ENCODE results near the gene GNAT1.

GNAT1 gene

DNA sequence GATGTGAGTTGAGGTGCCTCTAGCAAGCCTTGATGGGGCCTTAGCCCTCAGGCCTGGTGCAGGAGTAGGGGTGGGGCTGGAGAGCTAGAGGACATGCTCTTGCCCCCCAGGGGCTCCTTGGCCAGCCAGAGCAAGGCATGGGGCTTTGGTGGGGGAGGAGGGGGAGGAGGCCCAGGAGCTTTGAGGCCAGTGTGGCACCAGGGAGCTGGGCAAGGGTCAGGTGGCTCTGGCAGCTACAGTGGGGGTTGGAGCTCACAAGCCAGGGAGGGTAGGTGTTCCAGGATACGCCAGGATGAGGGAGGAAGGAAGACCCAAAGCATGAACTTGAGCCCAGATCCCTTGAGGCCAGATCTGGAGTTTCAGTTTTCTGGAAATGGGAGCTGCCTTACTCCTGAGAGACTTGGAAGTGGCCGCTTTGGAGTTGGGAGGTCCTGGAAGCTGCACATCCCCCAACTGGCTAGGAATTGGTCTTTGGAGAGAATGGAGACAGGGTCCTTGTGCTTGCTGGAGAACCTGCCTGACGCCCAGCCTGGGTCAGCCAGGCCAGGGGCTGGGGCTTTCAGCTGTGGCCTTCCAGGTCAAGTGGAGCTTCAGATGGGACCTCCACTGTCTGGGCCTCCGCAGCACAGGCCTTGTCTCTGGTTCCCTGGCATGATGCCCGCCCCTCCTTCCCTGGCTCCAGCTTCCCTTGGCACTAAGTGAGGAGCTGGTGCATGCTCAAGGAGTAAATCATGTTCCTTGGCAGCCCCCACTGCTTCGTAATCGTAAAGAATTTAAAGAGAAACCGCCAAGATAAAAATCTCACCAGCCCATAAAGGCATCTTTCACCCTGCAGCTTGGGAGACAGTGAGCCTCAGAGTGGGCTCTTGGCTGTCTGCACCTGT lies 27.6 kb upstream of the GNAT1 start:
- no peaks in the 10 kb centered on the region for H3K27me3 ChIP-seq (ENCODE audit: insufficient read depth, insufficient read length)
- H3K4me1 ChIP-seq (ENCODE audit: insufficient read depth, insufficient read length), result peaks cover 31% of the 10 kb centered on the region
- no peaks in the 10 kb centered on the region for H3K9me3 ChIP-seq (ENCODE audit: insufficient read depth, low read length)
- DNase-seq (ENCODE audit: low read depth, low spot score), result no peak
- H3K9ac ChIP-seq (ENCODE audit: insufficient read length, low read depth), result no peak overlapping the region
- H3K4me3 ChIP-seq (ENCODE audit: insufficient read length, low read depth), result no peak overlapping the region
- peaks cover 42% of the 10 kb centered on the region for H3K36me3 ChIP-seq (ENCODE audit: insufficient read depth, insufficient read length, low read length)
- TF ChIP-seq ZNF274 (IDR thresholded peaks at IDR 0.05; ENCODE audit: low read depth, low read length), result no peak
- TF ChIP-seq SUZ12 (IDR thresholded peaks at IDR 0.05; ENCODE audit: extremely low read depth, insufficient read depth, insufficient read length), result no peak
- TF ChIP-seq YY1 (IDR thresholded peaks at IDR 0.05; ENCODE audit: insufficient read depth, insufficient read length), result no peak

DNA sequence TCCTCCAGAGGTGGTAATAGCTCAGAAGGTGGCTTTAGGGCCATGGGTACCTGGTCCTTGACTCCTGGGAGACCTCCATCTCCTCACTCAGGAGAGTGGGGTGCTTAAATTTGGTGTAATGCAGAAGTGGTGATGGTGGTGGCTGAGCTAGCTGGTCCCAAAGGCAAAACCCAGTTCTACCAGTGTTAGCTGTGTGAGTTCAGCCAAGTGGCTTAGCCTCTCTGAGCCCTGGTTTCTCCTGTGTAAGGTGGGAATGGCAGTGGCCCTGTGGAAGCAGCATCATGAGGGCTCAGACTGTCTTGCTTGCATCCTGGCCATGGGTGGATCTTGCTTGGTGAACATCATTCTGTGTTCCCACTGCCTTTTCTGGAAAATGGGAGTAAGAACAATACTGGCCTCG lies 26.9 kb upstream of the GNAT1 start:
- no peaks in the 10 kb centered on the region for H3K27me3 ChIP-seq (ENCODE audit: insufficient read depth, insufficient read length)
- H3K4me1 ChIP-seq (ENCODE audit: insufficient read depth, insufficient read length), result peaks cover 26% of the 10 kb centered on the region
- DNase-seq (ENCODE audit: low read depth, low spot score), result no peak
- H3K36me3 ChIP-seq (ENCODE audit: insufficient read depth, insufficient read length, low read length), result peaks cover 40% of the 10 kb centered on the region
- no peak overlapping the region for H3K4me3 ChIP-seq (ENCODE audit: insufficient read length, low read depth)
- H3K9me3 ChIP-seq (ENCODE audit: insufficient read depth, low read length), result no peaks in the 10 kb centered on the region
- H3K9ac ChIP-seq (ENCODE audit: insufficient read length, low read depth), result no peak overlapping the region
- TF ChIP-seq ZNF274 (IDR thresholded peaks at IDR 0.05; ENCODE audit: low read depth, low read length) (no peak), SUZ12 (IDR thresholded peaks at IDR 0.05; ENCODE audit: extremely low read depth, insufficient read depth, insufficient read length) (no peak), YY1 (IDR thresholded peaks at IDR 0.05; ENCODE audit: insufficient read depth, insufficient read length) (no peak)

DNA sequence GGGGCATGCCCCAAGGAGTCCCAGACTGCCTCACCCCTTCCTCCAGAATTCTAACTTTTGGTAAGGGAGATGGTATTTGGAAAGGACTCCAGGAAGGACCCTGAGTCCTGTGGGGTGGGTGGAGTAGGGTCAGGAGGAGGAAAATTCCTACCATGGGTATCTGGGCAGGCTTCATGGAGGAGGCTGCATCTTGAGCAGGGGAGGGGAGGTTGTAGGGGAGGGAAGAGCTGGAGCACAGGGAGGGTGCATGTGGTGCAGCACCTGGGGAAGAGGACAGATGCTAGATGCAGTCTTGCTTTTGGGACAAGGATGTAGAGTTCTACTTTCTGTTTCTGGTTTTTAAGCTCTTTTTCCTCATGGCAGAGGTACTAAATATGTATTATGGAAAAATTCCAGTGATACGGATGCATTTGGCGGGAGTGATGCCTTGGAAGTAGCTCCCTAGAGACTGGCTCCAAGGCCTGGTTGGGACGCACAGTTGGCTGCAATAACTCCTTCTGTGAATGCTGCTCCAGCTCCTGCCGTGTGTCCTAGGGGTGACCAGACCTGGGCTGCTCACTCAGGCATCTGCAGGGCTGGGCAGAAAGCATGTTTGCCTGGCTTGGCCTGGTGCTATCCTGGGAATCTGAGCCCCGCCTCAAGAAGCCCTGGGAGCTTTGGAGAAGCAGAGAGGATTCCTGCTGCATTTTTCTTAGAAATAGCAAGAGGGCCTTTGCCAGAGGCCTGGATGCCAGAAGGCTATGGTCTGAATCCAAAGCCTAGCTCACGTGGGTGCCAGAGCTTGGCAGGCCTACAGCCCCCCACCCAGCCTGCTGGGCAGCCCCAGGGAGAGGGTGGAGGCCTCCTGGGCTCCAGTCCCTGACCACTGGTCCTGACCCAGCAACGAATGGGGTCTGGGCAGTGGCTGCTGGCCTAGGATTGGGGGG lies 26.2 kb upstream of the GNAT1 start:
- DNase-seq (ENCODE audit: low read depth, low spot score), result no peak
- TF ChIP-seq YY1 (IDR thresholded peaks at IDR 0.05; ENCODE audit: insufficient read depth, insufficient read length) (no peak), ZNF274 (IDR thresholded peaks at IDR 0.05; ENCODE audit: low read depth, low read length) (no peak), SUZ12 (IDR thresholded peaks at IDR 0.05; ENCODE audit: extremely low read depth, insufficient read depth, insufficient read length) (no peak)
- Histone ChIP-seq H3K4me3 (ENCODE audit: insufficient read length, low read depth) (no peak overlapping the region), H3K4me1 (ENCODE audit: insufficient read depth, insufficient read length) (peaks cover 29% of the 10 kb centered on the region), H3K9me3 (ENCODE audit: insufficient read depth, low read length) (no peaks in the 10 kb centered on the region), H3K9ac (ENCODE audit: insufficient read length, low read depth) (peak overlapping the region; percentile 29), H3K27me3 (ENCODE audit: insufficient read depth, insufficient read length) (no peaks in the 10 kb centered on the region), H3K36me3 (ENCODE audit: insufficient read depth, insufficient read length, low read length) (peaks cover 33% of the 10 kb centered on the region)

DNA sequence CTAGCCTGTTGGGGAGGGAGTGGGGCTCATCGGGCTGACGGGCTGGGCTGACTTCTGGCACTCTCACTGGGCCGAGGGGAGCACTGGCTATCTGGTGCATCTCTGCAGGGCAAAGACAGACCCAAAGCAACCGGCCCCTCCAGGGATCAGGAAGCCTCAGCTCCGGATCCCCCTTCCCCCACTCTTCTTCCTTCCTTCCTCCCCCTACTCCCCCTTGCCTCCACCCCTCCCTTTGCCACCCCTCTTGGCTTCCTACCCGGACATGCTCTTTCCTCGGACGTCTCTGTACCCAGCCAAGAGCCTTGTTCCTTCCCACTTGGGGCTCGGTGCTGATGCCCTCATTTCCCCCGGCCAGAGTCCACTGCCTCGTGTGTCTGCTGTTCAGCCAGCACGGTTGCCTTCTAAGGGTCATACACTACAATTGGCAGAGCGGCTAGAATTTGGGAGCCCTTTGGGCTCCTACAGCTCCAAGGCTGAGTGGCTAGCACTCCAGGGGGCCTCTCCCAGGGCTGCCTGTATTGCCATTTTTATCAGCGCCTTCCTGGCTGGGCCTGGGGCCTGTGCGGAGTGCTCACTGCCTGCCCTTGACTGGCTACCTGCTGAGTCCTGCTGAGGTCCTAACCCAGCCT lies 25.4 kb upstream of the GNAT1 start:
- Histone ChIP-seq H3K4me1 (ENCODE audit: insufficient read depth, insufficient read length) (peaks cover 34% of the 10 kb centered on the region), H3K4me3 (ENCODE audit: insufficient read length, low read depth) (no peak overlapping the region), H3K9ac (ENCODE audit: insufficient read length, low read depth) (peak overlapping the region; percentile 29), H3K36me3 (ENCODE audit: insufficient read depth, insufficient read length, low read length) (peaks cover 30% of the 10 kb centered on the region), H3K27me3 (ENCODE audit: insufficient read depth, insufficient read length) (no peaks in the 10 kb centered on the region), H3K9me3 (ENCODE audit: insufficient read depth, low read length) (no peaks in the 10 kb centered on the region)
- no peak for DNase-seq (ENCODE audit: low read depth, low spot score)
- TF ChIP-seq ZNF274 (IDR thresholded peaks at IDR 0.05; ENCODE audit: low read depth, low read length), result no peak
- TF ChIP-seq SUZ12 (IDR thresholded peaks at IDR 0.05; ENCODE audit: extremely low read depth, insufficient read depth, insufficient read length), result no peak
- no peak for TF ChIP-seq YY1 (IDR thresholded peaks at IDR 0.05; ENCODE audit: insufficient read depth, insufficient read length)

DNA sequence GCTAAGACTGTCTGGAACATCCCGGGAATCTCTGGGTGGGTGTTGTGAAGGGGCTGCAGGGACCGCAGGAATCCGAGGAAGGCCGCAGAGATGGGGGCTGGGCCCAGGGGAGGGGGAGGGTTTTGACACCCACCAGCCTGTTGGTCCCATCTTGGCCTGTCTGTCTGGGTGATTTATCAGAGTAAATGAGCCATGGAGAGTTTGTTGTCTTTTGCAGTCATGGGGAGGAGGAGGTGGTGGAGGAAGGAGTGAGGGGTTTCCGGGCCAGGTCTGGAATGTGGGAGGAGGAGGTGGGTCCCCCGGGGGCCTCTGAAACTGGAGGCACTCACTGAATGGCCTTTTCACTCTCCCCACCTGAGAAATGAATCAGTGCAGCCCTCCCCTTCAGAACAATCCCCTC lies 24.8 kb upstream of the GNAT1 start:
- Histone ChIP-seq H3K4me1 (ENCODE audit: insufficient read depth, insufficient read length) (peaks cover 35% of the 10 kb centered on the region), H3K9me3 (ENCODE audit: insufficient read depth, low read length) (no peaks in the 10 kb centered on the region), H3K4me3 (ENCODE audit: insufficient read length, low read depth) (no peak overlapping the region), H3K36me3 (ENCODE audit: insufficient read depth, insufficient read length, low read length) (peaks cover 25% of the 10 kb centered on the region), H3K9ac (ENCODE audit: insufficient read length, low read depth) (no peak overlapping the region), H3K27me3 (ENCODE audit: insufficient read depth, insufficient read length) (no peaks in the 10 kb centered on the region)
- DNase-seq (ENCODE audit: low read depth, low spot score), result no peak
- TF ChIP-seq ZNF274 (IDR thresholded peaks at IDR 0.05; ENCODE audit: low read depth, low read length), result no peak
- no peak for TF ChIP-seq YY1 (IDR thresholded peaks at IDR 0.05; ENCODE audit: insufficient read depth, insufficient read length)
- no peak for TF ChIP-seq SUZ12 (IDR thresholded peaks at IDR 0.05; ENCODE audit: extremely low read depth, insufficient read depth, insufficient read length)

DNA sequence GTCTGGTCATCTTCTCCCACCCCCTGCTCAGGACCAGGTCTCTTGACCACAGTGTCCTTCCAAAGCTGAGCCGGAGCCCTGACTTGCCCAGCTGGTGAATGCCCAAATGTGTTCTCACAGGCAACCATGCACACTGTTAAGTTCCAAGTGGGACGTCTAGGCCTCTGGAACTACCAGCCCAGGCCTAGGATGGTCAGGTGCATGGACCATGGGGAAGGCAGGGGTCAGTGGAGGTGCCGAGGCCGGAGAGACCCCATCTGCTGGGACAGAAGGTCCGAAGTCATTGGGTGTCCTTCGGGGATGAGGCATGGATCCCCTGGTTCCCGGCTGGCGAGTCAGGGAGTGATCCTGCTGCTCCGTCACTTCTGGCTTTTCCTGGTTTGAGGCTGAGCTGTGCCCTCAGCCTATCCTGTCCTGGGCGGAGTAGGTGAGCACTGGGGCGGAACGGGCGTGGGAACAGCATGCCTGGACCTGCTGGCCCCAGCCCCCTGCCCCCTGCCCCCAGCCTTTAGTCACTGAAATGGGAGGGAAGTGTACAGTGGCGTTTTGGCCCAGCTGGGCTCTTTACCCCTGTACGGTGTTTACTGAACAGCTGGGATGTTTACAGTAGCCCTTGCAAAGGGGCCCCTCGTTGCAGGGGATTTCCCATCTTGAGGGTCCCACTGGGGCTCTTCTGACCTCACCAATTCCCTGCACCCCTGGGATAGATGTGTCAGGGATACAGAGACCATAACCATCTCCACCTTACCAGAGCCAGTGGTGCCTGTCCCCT lies 24.2 kb upstream of the GNAT1 start:
- TF ChIP-seq YY1 (IDR thresholded peaks at IDR 0.05; ENCODE audit: insufficient read depth, insufficient read length) (no peak), ZNF274 (IDR thresholded peaks at IDR 0.05; ENCODE audit: low read depth, low read length) (no peak), SUZ12 (IDR thresholded peaks at IDR 0.05; ENCODE audit: extremely low read depth, insufficient read depth, insufficient read length) (no peak)
- H3K27me3 ChIP-seq (ENCODE audit: insufficient read depth, insufficient read length), result no peaks in the 10 kb centered on the region
- no peak overlapping the region for H3K4me3 ChIP-seq (ENCODE audit: insufficient read length, low read depth)
- H3K9ac ChIP-seq (ENCODE audit: insufficient read length, low read depth), result no peak overlapping the region
- peaks cover 35% of the 10 kb centered on the region for H3K4me1 ChIP-seq (ENCODE audit: insufficient read depth, insufficient read length)
- H3K9me3 ChIP-seq (ENCODE audit: insufficient read depth, low read length), result no peaks in the 10 kb centered on the region
- peaks cover 18% of the 10 kb centered on the region for H3K36me3 ChIP-seq (ENCODE audit: insufficient read depth, insufficient read length, low read length)
- DNase-seq (ENCODE audit: low read depth, low spot score), result no peak

Measured in NT2/D1 (cell line).